Heart left ventricle (tissue), 16 donors: ENCODE data around the gene FBXO41. TPM values are rescaled to one million over a fixed set of nuclear protein-coding genes. Genes with fewer than 3 reads are reported as not detected.

Experiments used
- ATAC-seq, 4 donors: fragments of 200-7000 bp; cut with Tn5 transposase; one replicate each; pipeline ENCODE4 v1.9.1; 2020 to 2022; ENCODE audit warnings: moderate library complexity in 4 of 4, mild to moderate bottlenecking in 3 of 4, moderate number of reproducible peaks in 1 of 4
- DNase-seq, 5 donors: peaks; one replicate each; pipeline ENCODE4 v3.0.0-alpha.2; 2020
- H3K27ac ChIP-seq, 12 donors: fragments of 200-600 bp; sonication (generic) in 4 of 12; one replicate each; pipeline versions ENCODE4 v1.5.0 to v1.8.0; 2016 to 2022; ENCODE audit warnings: mild to moderate bottlenecking in 2 of 12
- H3K27me3 ChIP-seq, 9 donors: fragments of 200-600 bp; sonication (generic) in 2 of 9; one replicate each; pipeline versions ENCODE4 v1.5.1 to v1.8.0; 2016 to 2022; ENCODE audit warnings: mild to moderate bottlenecking in 3 of 9
- H3K36me3 ChIP-seq, 9 donors: fragments of 200-600 bp; sonication (generic) in 2 of 9; one replicate each; pipeline versions ENCODE4 v1.5.0 to v1.8.0; 2018 to 2022; ENCODE audit warnings: mild to moderate bottlenecking in 2 of 9
- H3K4me1 ChIP-seq, 12 donors: fragments of 200-600 bp; sonication (generic) in 4 of 12; one replicate each; pipeline versions ENCODE4 v1.5.0 to v1.8.0; 2016 to 2022; ENCODE audit warnings: mild to moderate bottlenecking in 3 of 12
- H3K4me3 ChIP-seq, 12 donors: fragments of 200-600 bp; sonication (generic) in 4 of 12; one replicate each; pipeline versions ENCODE4 v1.5.0 to v1.8.0; 2017 to 2022; ENCODE audit warnings: mild to moderate bottlenecking in 9 of 12, moderate library complexity in 4 of 12
- H3K9me3 ChIP-seq, 12 donors: fragments of 200-600 bp; sonication (generic) in 4 of 12; one replicate each; pipeline versions ENCODE4 v1.5.0 to v1.8.0; 2016 to 2022; ENCODE audit warnings: mild to moderate bottlenecking in 1 of 12
- CTCF ChIP-seq, 12 donors: fragments of 200-600 bp; sonication (generic) in 4 of 12; IDR thresholded peaks; one replicate each; pipeline versions ENCODE4 v1.5.0 to v1.8.0; 2018 to 2022; ENCODE audit warnings: antibody characterized with exemption in 12 of 12, mild to moderate bottlenecking in 5 of 12
- POLR2A ChIP-seq, 2 donors: fragments of 450-650 bp; IDR thresholded peaks; one replicate each; pipeline ENCODE4 v1.6.1; 2017; ENCODE audit warnings: antibody characterized with exemption in 2 of 2, mild to moderate bottlenecking in 2 of 2, moderate library complexity in 2 of 2
- WGBS, 4 donors: extraction: QIAGEN DNeasy Blood & Tissue Kit in 2 of 4; methylation state at CpG; one replicate each; pipeline versions ENCODE4 v1.1.5 to v1.1.7; 2013 to 2018; 5-methylcytosine and 5-hydroxymethylcytosine counted together
- intact Hi-C, 10 donors: fragments of 100-400 bp; cut with DNase I; formaldehyde crosslinking; loops; one replicate each; pipeline versions ENCODE4 v1.11.1 to v1.14.2; 2022
- polyA plus RNA-seq, 2 donors: library from polyadenylated mRNA; stranded (reverse); fragments of 200-250 nt; gene quantifications; one replicate each; pipeline ENCODE4 v1.2.3, GENCODE V29; 2013
- total RNA-seq, 9 donors: library from RNA; depleted of rRNA in 2 of 9; stranded (reverse); fragments of >200 nt in 2 of 9; fragmentation: NEBNext Ultra II Directional in 3 of 9; extraction: Animal tissue kit (Norgen Biotek cat#: 25700) in 3 of 9; gene quantifications; one replicate each; pipeline versions ENCODE4 v1.1.0 to v1.2.4, GENCODE V29; 2016 to 2023
- donor health status: ischemic (EF 13 %, LVEDD 7.1; RV severe dilation, severe dysfunction).
- donor health status: healthy with polysubstance abuse.
- donor health status: DM: no; HTN: yes; CAD: no.
- donor health status: DM: no; HTN: no; CAD: no.
- donor health status: ischemic (EF 25% LVEDD 6.9; RV normal size, moderate dysfunction).
- donor health status: ischemic (EF 25% LVEDD 5.7; RV mildly dilated, moderate dysfunction).
- donor health status: healthy.
- donor health status: DM: yes; HTN: yes; CAD: no.
- donor health status: ischemic (EF 35%, LVEDD 5.7; RV mildly dilated, moderate dysfunction).
- donor health status: nonischemic (EF 11% LVEDD 7.7; RV severe dilation, severe dysfunction).
- donor health status: DM: yes; HTN: yes; CAD: no.
- donor health status: PGD.
- donor health status: ischemic (EF 29% LVEDD 5.4; RV normal size, mild dysfunction).
- donor health status: nonischemic (EF 23%, LVEDD 6.1; RV moderate dilation, normal function).

Gene FBXO41
- total and polyA plus RNA-seq, 11 donors, result 0.21 to 3.6 (median 0.57) TPM

DNA sequence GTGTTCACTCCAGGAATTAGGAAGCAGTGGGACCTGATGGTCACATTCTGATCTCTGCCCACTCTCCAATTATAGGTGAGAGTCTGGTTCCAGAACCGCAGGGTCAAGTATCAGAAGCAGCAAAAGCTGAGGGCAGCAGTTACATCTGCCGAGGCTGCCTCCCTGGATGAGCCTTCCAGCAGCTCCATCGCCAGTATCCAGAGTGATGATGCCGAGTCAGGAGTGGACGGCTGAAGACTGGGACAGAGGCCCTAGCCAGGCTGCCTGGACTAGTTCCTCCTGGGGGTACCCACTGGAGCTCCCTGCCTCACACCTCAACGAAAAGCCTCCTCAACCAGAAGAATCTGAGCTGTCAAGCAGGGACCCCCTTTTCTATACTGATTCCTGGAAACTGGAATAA, 73.6 kb downstream of the FBXO41 start:
- Histone ChIP-seq H3K4me1 (peaks cover 0 to 24% (median 10%) of the 10 kb centered on the region in 12 donors), H3K4me3 (no peak overlapping the region), H3K27ac (no peak overlapping the region), H3K27me3 (peaks cover 0 to 7% (median 0%) of the 10 kb centered on the region in 9 donors), H3K36me3 (no peaks in the 10 kb centered on the region), H3K9me3 (no peaks in the 10 kb centered on the region)
- 87 to 96% (median 89%) methylated on average over 6 of the region's 6 CpGs for WGBS, 4 donors
- intact Hi-C loops, result loop anchor here in 1 of 10 donors (5.0 kb wide), 1 partner anchor 33 kb away; no protein-coding TSS in a partner anchor
- no peak for DNase-seq
- ATAC-seq, result no peak
- TF ChIP-seq POLR2A (IDR thresholded peaks at IDR 0.05), result no peak
- TF ChIP-seq CTCF (IDR thresholded peaks at IDR 0.05), result no peak

DNA sequence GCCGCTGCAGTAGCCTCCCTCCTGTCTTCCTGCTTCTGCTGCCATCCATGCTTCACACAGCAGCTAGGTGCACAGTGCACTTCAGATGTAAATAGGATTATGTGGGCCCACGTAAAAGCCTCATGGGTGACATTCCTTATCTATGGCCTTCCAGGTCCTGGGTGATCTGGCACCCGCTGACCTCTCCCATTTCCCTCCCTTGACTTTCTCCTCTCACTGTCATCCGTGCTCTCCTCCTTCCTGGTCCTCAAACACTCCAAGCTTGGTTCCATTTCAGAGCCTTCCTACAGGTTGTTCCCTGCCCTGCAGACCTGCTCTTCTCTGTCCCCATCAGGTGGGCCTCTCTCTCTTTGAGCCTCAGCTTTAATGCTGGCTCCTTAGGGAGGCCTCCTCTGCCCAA, 74.3 kb downstream of the FBXO41 start:
- Histone ChIP-seq H3K36me3 (no peaks in the 10 kb centered on the region), H3K27me3 (peaks cover 0 to 12% (median 3%) of the 10 kb centered on the region in 9 donors), H3K27ac (no peak overlapping the region), H3K4me1 (peaks cover 0 to 21% (median 7%) of the 10 kb centered on the region in 12 donors), H3K4me3 (no peak overlapping the region), H3K9me3 (no peaks in the 10 kb centered on the region)
- no peak for DNase-seq
- intact Hi-C loops, result loop anchor here in 1 of 10 donors (5.0 kb wide), 1 partner anchor 33 kb away; no protein-coding TSS in a partner anchor
- WGBS, 4 donors, result 79 to 82% (median 80%) methylated on average over 4 of the region's 4 CpGs
- TF ChIP-seq CTCF (IDR thresholded peaks at IDR 0.05) (no peak), POLR2A (IDR thresholded peaks at IDR 0.05) (no peak)
- ATAC-seq, result no peak

DNA sequence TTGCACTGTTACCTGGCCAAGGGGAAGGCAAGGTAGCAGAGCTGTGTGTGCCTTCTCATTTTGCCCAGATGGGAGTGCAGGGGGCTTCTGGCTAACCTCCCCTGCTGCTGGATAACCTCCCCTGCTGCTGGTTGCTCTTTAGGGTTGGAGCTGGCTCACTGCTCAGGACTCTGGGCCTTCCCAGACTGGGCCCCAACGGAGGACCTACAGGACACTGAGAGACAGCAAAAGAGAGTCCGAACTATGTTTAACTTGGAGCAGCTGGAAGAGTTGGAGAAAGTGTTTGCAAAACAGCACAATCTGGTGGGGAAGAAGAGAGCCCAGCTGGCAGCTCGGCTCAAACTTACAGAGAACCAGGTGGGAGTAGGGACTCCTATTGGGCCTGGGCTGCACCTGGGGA, 76.0 kb downstream of the FBXO41 start:
- H3K9me3 ChIP-seq, result no peaks in the 10 kb centered on the region
- no peak for TF ChIP-seq CTCF (IDR thresholded peaks at IDR 0.05)
- no peak for TF ChIP-seq POLR2A (IDR thresholded peaks at IDR 0.05)
- peaks cover 2 to 27% (median 11%) of the 10 kb centered on the region in 9 donors for H3K27me3 ChIP-seq
- intact Hi-C loops, result no loop called here
- 57 to 88% (median 76%) methylated on average over 3 of the region's 3 CpGs for WGBS, 4 donors
- ATAC-seq (no peak), DNase-seq (no peak)
- H3K4me3 ChIP-seq, result no peak overlapping the region
- no peak overlapping the region for H3K27ac ChIP-seq
- no peaks in the 10 kb centered on the region for H3K36me3 ChIP-seq
- peaks cover 0 to 12% (median 0%) of the 10 kb centered on the region in 12 donors for H3K4me1 ChIP-seq

- H3K36me3 ChIP-seq, result no peaks in the 10 kb centered on the region
- 87 to 88% (median 88%) methylated on average over 6 of the region's 6 CpGs for WGBS, 4 donors
- ATAC-seq, result no peak
- TF ChIP-seq CTCF (IDR thresholded peaks at IDR 0.05) (no peak), POLR2A (IDR thresholded peaks at IDR 0.05) (no peak)
- no peaks in the 10 kb centered on the region for H3K9me3 ChIP-seq
- no peak for DNase-seq
- peaks cover 17 to 53% (median 37%) of the 10 kb centered on the region in 9 donors for H3K27me3 ChIP-seq
- H3K4me1 ChIP-seq, result peaks cover 0 to 16% (median 11%) of the 10 kb centered on the region in 12 donors
- no peak overlapping the region for H3K4me3 ChIP-seq
- intact Hi-C loops, result no loop called here
- H3K27ac ChIP-seq, result no peak overlapping the region
Measured at GRCh38 chr2:73205611-73206010, 78.7 kb downstream of the FBXO41 start.

Other genes starting within 250 kb of the FBXO41 start
- gene SFXN5, start 212.8 kb downstream of the FBXO41 start, total RNA-seq, result 10 to 100 TPM in 3 of 9 donors, 1 to 10 TPM in 6; 6.0 to 12.5 (median 9.1) TPM
- gene SFXN5, start 212.8 kb downstream of the FBXO41 start, polyA plus RNA-seq, result 1 to 10 TPM; 7.1 to 8.2 TPM
- 10 to 100 TPM; 18.6 to 43.7 (median 24.8) TPM for gene RAB11FIP5, start 171.5 kb downstream of the FBXO41 start, total RNA-seq
- 10 to 100 TPM; 10.7 to 50.7 TPM for gene RAB11FIP5, start 171.5 kb downstream of the FBXO41 start, polyA plus RNA-seq
- not detected for gene NOTO, start 81.9 kb downstream of the FBXO41 start, total RNA-seq
- gene NOTO, start 81.9 kb downstream of the FBXO41 start, polyA plus RNA-seq, result not detected
- gene SMYD5, start 70.2 kb downstream of the FBXO41 start, total RNA-seq, result 10 to 100 TPM; 14.0 to 26.8 (median 20.0) TPM
- 10 to 100 TPM; 14.4 to 29.2 TPM for gene SMYD5, start 70.2 kb downstream of the FBXO41 start, polyA plus RNA-seq
- gene PRADC1, start 51.2 kb downstream of the FBXO41 start, total RNA-seq, result 100 to 1,000 TPM in 2 of 9 donors, 10 to 100 TPM in 7; 57.2 to 153 (median 85.1) TPM
- 100 to 1,000 TPM in 1 of 2 donors, 10 to 100 TPM in 1; 90.8 to 155 TPM for gene PRADC1, start 51.2 kb downstream of the FBXO41 start, polyA plus RNA-seq
- gene CCT7, start 50.2 kb downstream of the FBXO41 start, total RNA-seq, result 100 to 1,000 TPM; 156 to 234 (median 198) TPM
- gene CCT7, start 50.2 kb downstream of the FBXO41 start, polyA plus RNA-seq, result 100 to 1,000 TPM; 261 to 328 TPM
- gene EGR4, start 9.1 kb upstream of the FBXO41 start, total RNA-seq, result not detected
- gene EGR4, start 9.1 kb upstream of the FBXO41 start, polyA plus RNA-seq, result not detected
- gene ALMS1, start 101.4 kb upstream of the FBXO41 start, total RNA-seq, result 10 to 100 TPM in 5 of 9 donors, 1 to 10 TPM in 4; 7.0 to 21.4 (median 11.5) TPM
- gene ALMS1, start 101.4 kb upstream of the FBXO41 start, polyA plus RNA-seq, result 1 to 10 TPM; 2.5 to 5.5 TPM